Stimulated activated CD4-positive, alpha-beta T cell treated with anti-CD3 and anti-CD28 coated beads, Interleukin-15, amount 100 ng/mL, for 24 hours (primary cell): ENCODE measurements around the gene PRKAG2.
"Not testable (repeated sequence)": the region's sequence is repeated elsewhere in the genome, so short reads cannot be mapped to it uniquely, and the experiment has no call there.

Source experiments
- DNase-seq: peaks from one replicate; pipeline ENCODE4 v3.0.0-alpha.2; 2020

Gene PRKAG2

GRCh38 chr7:151849008-151849878 lies 27.7 kb downstream of the PRKAG2 start:
- DNase-seq, result no peak

- DNase-seq, result no peak
Observed at GRCh38 chr7:151847681-151848081, 29.2 kb downstream of the PRKAG2 start.

- DNase-seq, result no peak
Observed at GRCh38 chr7:151847136-151847535, 29.8 kb downstream of the PRKAG2 start.

GRCh38 chr7:151845412-151846205 lies 31.3 kb downstream of the PRKAG2 start:
- DNase-seq, result no peak

GRCh38 chr7:151844825-151845200 lies 32.1 kb downstream of the PRKAG2 start:
- no peak for DNase-seq

GRCh38 chr7:151844071-151844824 lies 32.7 kb downstream of the PRKAG2 start:
- DNase-seq, result no peak

GRCh38 chr7:151843181-151843580 lies 33.7 kb downstream of the PRKAG2 start:
- DNase-seq, result no peak

- DNase-seq, result not testable (repeated sequence)
Observed at GRCh38 chr7:151841395-151842051, 35.4 kb downstream of the PRKAG2 start.

GRCh38 chr7:151840088-151840910 lies 36.6 kb downstream of the PRKAG2 start:
- DNase-seq, result no peak

- DNase-seq, result no peak
Observed at GRCh38 chr7:151839451-151839921, 37.4 kb downstream of the PRKAG2 start.

- peak; percentile 46 for DNase-seq
Observed at GRCh38 chr7:151838861-151839381, 38.0 kb downstream of the PRKAG2 start.

GRCh38 chr7:151838072-151838471 lies 38.8 kb downstream of the PRKAG2 start:
- no peak for DNase-seq

- no peak for DNase-seq
Observed at GRCh38 chr7:151837285-151838042, 39.5 kb downstream of the PRKAG2 start.

GRCh38 chr7:151836927-151837205 lies 40.0 kb downstream of the PRKAG2 start:
- DNase-seq, result no peak

GRCh38 chr7:151836191-151836926 lies 40.6 kb downstream of the PRKAG2 start:
- DNase-seq, result no peak

- no peak for DNase-seq
Observed at GRCh38 chr7:151835636-151836035, 41.3 kb downstream of the PRKAG2 start.

GRCh38 chr7:151834271-151835035 lies 42.5 kb downstream of the PRKAG2 start:
- DNase-seq, result no peak

- no peak for DNase-seq
Observed at GRCh38 chr7:151833691-151834090, 43.2 kb downstream of the PRKAG2 start.

GRCh38 chr7:151833213-151833651 lies 43.7 kb downstream of the PRKAG2 start:
- DNase-seq, result no peak
